Progenitor cell of endocrine pancreas (in vitro differentiated cells): ENCODE results near the gene COASY. TPM values are rescaled to one million over a fixed set of nuclear protein-coding genes. Genes with fewer than 3 reads are reported as not detected.

ENCODE experiments used
- DNase-seq: peaks from one replicate; pipeline ENCODE4 v3.0.0; 2021; ENCODE audit warnings: low spot score; ENCODE audit not compliant: unreplicated experiment
- H3K27ac Mint-ChIP-seq: 2 replicates; pipeline ENCODE4 v1.8.0; 2021; ENCODE audit warnings: mild to moderate bottlenecking, moderate library complexity, mixed read lengths
- H3K27me3 Mint-ChIP-seq: 2 replicates; pipeline ENCODE4 v1.8.0; 2021; ENCODE audit warnings: mixed read lengths
- H3K36me3 Mint-ChIP-seq: 2 replicates; pipeline ENCODE4 v1.8.0; 2022; ENCODE audit warnings: mixed read lengths; ENCODE audit not compliant: insufficient read depth
- H3K4me1 Mint-ChIP-seq: 2 replicates; pipeline ENCODE4 v1.8.0; 2021; ENCODE audit warnings: low read depth, mixed read lengths
- H3K4me3 Mint-ChIP-seq: 2 replicates; pipeline ENCODE4 v1.8.0; 2021; ENCODE audit warnings: low read depth, mild to moderate bottlenecking, moderate library complexity, mixed read lengths
- H3K9me3 Mint-ChIP-seq: 2 replicates; pipeline ENCODE4 v1.8.0; 2021; ENCODE audit warnings: low read depth, mixed read lengths
- total RNA-seq: library from RNA; stranded (reverse); gene quantifications from 2 replicates; pipeline ENCODE4 v1.2.1, GENCODE V29; 2021
- TF ChIP-seq, protein P1 (sequence below): fragments of 200-600 bp; sonication (generic); IDR thresholded peaks from one replicate; pipeline ENCODE4 v1.5.0; 2021; ENCODE audit warnings: antibody characterized with exemption, mild to moderate bottlenecking; ENCODE audit not compliant: unreplicated experiment

The COASY gene
- total RNA-seq, 1 donor from 2014 or later = 66.9 TPM

DNA sequence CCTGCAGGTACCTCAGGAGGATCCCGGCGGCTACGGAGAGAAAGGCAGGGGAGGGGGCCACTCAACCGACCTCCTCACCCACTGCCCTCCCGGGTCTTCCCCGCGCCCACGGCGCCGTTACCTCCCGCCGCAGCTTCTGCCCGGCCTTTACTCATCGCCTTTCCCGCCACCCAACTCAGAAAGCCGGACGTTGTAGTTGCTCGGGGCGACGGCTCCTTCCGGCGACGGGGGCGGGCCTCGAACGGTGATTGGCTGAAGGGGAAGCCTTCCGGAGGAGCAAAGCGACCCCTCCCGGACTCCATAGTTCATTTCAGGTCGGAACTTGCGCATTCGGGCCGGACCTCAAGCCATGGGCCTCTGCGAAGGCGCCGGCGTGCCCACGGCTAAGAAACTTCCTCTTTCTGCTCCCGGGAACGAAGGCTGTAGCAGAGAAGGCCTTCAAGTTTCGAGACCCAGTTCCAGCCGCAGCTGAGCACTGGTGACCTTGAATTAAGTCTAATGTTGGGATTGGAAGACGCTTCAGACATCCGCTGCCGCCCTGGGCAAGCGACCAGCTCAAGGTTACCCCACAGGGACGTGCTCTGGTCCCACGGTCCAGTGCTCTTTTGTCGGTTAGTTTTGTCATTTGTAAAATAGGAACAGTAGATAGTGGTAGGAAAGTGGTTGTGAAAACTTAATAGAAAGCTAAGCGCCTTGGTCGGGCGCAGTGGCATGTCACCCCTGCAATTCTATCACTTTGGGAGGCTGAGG is 15.8 kb downstream of the COASY start, which contains the start of gene PSMC3IP:
PSMC3IP (minus strand) TSS at position 198 of the 750 bp plus-strand sequence; CDS start at position 155, 43 bp downstream.
- H3K4me3 Mint-ChIP-seq = peak within 1 kb of the TSS; percentile 96
- no peaks in the 10 kb centered on the region for H3K9me3 Mint-ChIP-seq
- peaks cover 18% of the 10 kb centered on the region for H3K4me1 Mint-ChIP-seq
- peaks cover 9% of the 10 kb centered on the region for H3K36me3 Mint-ChIP-seq
- TF ChIP-seq, protein P1, sequence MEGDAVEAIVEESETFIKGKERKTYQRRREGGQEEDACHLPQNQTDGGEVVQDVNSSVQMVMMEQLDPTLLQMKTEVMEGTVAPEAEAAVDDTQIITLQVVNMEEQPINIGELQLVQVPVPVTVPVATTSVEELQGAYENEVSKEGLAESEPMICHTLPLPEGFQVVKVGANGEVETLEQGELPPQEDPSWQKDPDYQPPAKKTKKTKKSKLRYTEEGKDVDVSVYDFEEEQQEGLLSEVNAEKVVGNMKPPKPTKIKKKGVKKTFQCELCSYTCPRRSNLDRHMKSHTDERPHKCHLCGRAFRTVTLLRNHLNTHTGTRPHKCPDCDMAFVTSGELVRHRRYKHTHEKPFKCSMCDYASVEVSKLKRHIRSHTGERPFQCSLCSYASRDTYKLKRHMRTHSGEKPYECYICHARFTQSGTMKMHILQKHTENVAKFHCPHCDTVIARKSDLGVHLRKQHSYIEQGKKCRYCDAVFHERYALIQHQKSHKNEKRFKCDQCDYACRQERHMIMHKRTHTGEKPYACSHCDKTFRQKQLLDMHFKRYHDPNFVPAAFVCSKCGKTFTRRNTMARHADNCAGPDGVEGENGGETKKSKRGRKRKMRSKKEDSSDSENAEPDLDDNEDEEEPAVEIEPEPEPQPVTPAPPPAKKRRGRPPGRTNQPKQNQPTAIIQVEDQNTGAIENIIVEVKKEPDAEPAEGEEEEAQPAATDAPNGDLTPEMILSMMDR = peak; percentile 38
- DNase-seq = peak; percentile 81
- peak within 1 kb of the TSS; percentile 98 for H3K27ac Mint-ChIP-seq
- H3K27me3 Mint-ChIP-seq = no peaks in the 10 kb centered on the region

- no peaks in the 10 kb centered on the region for H3K27me3 Mint-ChIP-seq
- H3K4me1 Mint-ChIP-seq = peaks cover 18% of the 10 kb centered on the region
- H3K4me3 Mint-ChIP-seq = peak overlapping the region; percentile 96
- peak; percentile 72 for DNase-seq
- H3K36me3 Mint-ChIP-seq = peaks cover 10% of the 10 kb centered on the region
- no peaks in the 10 kb centered on the region for H3K9me3 Mint-ChIP-seq
- H3K27ac Mint-ChIP-seq = peak overlapping the region; percentile 98
- TF ChIP-seq, protein P1 = peak; percentile 77
Measured at GRCh38 chr17:42578282-42578869, 16.4 kb downstream of the COASY start.

DNA sequence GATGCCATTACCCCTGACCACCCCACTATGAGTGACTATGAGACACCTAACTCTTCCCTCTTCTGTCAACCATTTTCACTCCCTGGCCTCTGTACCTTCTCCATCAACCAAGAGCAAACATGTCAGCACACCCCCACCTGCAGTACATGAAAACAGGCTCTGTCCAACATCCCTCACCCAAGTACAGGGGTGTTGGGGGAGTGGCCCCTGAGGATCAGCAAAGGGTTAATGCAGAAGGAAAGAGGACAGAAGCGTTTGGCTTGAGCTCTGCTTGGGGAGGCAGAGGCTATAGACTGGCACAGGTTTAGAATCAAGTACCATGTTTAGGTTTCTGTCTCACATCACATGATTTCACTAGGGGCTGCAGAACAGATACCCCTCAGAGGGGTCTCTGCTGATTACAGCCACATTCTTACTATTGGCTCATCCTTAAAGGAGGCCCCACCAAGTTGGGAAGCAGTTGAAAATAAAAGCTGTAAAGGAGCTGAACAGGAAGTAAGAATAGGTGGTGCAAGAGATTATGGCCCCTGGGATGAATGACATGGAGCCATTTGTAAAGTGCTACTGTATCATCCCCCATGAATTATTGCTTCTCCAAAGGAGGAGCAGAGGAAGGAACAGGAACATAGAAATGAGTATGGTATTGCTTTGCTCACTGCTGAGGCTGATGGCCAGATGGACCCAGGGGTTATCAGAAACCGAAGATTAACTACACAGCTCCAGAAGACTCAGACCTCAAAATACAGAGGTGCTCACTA is 18.0 kb downstream of the COASY start:
- H3K27ac Mint-ChIP-seq = no peak overlapping the region
- H3K9me3 Mint-ChIP-seq = no peaks in the 10 kb centered on the region
- H3K4me1 Mint-ChIP-seq = peaks cover 18% of the 10 kb centered on the region
- no peak for DNase-seq
- no peak overlapping the region for H3K4me3 Mint-ChIP-seq
- no peaks in the 10 kb centered on the region for H3K27me3 Mint-ChIP-seq
- peaks cover 10% of the 10 kb centered on the region for H3K36me3 Mint-ChIP-seq
- TF ChIP-seq, protein P1 = no peak

DNA sequence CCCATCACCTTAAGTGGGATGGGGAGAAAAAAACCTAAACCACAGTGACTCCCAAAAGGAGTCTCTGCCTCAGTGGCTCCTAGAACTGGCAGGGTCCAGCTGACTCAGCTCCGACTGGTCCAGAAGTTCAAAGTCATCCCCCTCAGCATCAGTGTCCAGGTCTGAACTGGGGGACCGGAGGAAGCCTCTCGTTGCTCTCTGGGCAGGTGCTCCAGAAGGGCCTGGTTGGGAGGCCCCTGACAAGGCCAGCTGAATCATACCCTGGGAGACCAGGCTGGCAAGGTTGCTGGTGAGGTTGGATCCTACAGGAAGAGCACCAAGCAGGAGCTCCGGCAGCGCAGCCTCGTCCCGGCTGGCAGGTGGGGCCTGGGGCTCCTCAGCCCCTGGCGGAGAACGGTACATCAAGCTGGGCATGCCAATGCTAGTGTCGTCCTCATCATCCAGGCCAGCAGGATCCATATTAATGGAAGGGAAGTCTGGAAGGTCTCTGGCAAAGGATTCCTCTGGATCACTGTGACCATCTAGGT is 19.9 kb downstream of the COASY start:
- Mint-ChIP-seq H3K4me3 (no peak overlapping the region), H3K4me1 (peaks cover 11% of the 10 kb centered on the region), H3K36me3 (peaks cover 9% of the 10 kb centered on the region), H3K27me3 (no peaks in the 10 kb centered on the region), H3K9me3 (no peaks in the 10 kb centered on the region), H3K27ac (no peak overlapping the region)
- no peak for DNase-seq
- TF ChIP-seq, protein P1 = no peak

DNA sequence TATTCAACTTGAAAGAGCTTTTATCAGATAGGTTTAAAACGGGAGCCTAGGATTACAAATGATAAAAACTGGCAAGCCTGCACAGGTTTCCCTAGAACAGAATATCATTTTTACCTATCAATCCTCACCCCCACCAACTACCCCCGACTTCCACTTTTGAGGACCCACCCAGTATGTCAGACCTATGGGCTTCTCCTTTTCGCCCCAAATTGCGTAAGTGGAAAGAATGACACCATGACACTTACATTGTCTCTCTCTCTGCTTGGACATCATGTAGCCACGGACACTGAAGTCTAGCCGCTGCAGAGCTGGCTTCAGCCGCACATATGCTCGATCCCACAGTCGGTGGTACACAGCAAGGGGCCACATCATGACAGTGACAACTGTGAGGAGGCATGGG is 22.9 kb downstream of the COASY start:
- Mint-ChIP-seq H3K27ac (peak overlapping the region; percentile 52), H3K27me3 (no peaks in the 10 kb centered on the region), H3K4me3 (no peak overlapping the region), H3K36me3 (peaks cover 16% of the 10 kb centered on the region), H3K9me3 (no peaks in the 10 kb centered on the region), H3K4me1 (no peaks in the 10 kb centered on the region)
- TF ChIP-seq, protein P1 = no peak
- no peak for DNase-seq
